BJ (cell line): ENCODE measurements around the gene EIF3M. TPM values are rescaled to one million over a fixed set of nuclear protein-coding genes. Genes with fewer than 3 reads are reported as not detected.

Experiments used
- CTCF ChIA-PET: fragments of 350-600 bp; formaldehyde crosslinking; extraction: SDS; loops from one replicate; lab custom pipeline; 2021; ENCODE audit warnings: antibody characterized with exemption, inconsistent platforms; lab: Yijun Ruan, JAX
- POLR2A ChIA-PET: fragments of 300-600 bp; sonication (Branson Sonifier 250); formaldehyde crosslinking; extraction: SDS; loops from one replicate; lab custom pipeline; 2021; ENCODE audit warnings: antibody characterized with exemption; lab: Charles Lee
- DNase-seq: peaks from one replicate; pipeline ENCODE4 v3.0.0-alpha.2; 2011; ENCODE audit warnings: low read depth
- H3K27me3 ChIP-seq: 2 replicates; pipeline ENCODE4 v1.6.0; 2011; ENCODE audit warnings: low read length; ENCODE audit not compliant: control insufficient read depth, insufficient read depth
- H3K36me3 ChIP-seq: 2 replicates; pipeline ENCODE4 v1.5.1; 2011; ENCODE audit warnings: low read length; ENCODE audit not compliant: control insufficient read depth, insufficient read depth
- H3K4me3 ChIP-seq: 2 replicates; pipeline ENCODE4 v1.5.1; 2011; ENCODE audit warnings: low read depth, mild to moderate bottlenecking, control low read depth, low read length
- CTCF ChIP-seq: IDR thresholded peaks from 2 replicates; pipeline ENCODE4 v1.5.1; 2011; ENCODE audit warnings: low read depth, mild to moderate bottlenecking, control low read depth, inconsistent platforms, low read length, moderate library complexity; ENCODE audit not compliant: insufficient read depth
- polyA plus RNA-seq: library from polyadenylated mRNA; depleted of rRNA; stranded (reverse); fragments of >200 nt; gene quantifications from 2 replicates; pipeline ENCODE4 v1.2.3, GENCODE V29; 2011; rRNA removed

Gene EIF3M
- polyA plus RNA-seq, 1 experiment = 202 TPM

- no peak overlapping the region for H3K4me3 ChIP-seq
- no peak for TF ChIP-seq CTCF
- no peaks in the 10 kb centered on the region for H3K36me3 ChIP-seq
- H3K27me3 ChIP-seq = no peaks in the 10 kb centered on the region
- ChIA-PET CTCF (no interaction called here), POLR2A (no interaction called here)
- no peak for DNase-seq
Observed at GRCh38 chr11:32630844-32631243, 47.2 kb downstream of the EIF3M start.

GRCh38 chr11:32635819-32636218, 52.2 kb downstream of the EIF3M start:
- ChIA-PET CTCF (interaction anchor here (1.4 kb wide), 1 partner anchor 21 kb away, joined by 4 read pairs; no protein-coding TSS in a partner anchor), POLR2A (no interaction called here)
- no peaks in the 10 kb centered on the region for H3K27me3 ChIP-seq
- H3K36me3 ChIP-seq = no peaks in the 10 kb centered on the region
- no peak for TF ChIP-seq CTCF
- no peak overlapping the region for H3K4me3 ChIP-seq
- DNase-seq = no peak

GRCh38 chr11:32641361-32641760, 57.7 kb downstream of the EIF3M start:
- no peak for TF ChIP-seq CTCF
- DNase-seq = no peak
- Histone ChIP-seq H3K36me3 (no peaks in the 10 kb centered on the region), H3K27me3 (no peaks in the 10 kb centered on the region), H3K4me3 (no peak overlapping the region)
- CTCF ChIA-PET = no interaction called here
- POLR2A ChIA-PET = no interaction called here

- CTCF ChIA-PET = interaction anchor here (0.7 kb wide), 1 partner anchor 1212 kb away, joined by 3 read pairs; no protein-coding TSS in a partner anchor
- POLR2A ChIA-PET = no interaction called here
- Histone ChIP-seq H3K4me3 (no peak overlapping the region), H3K27me3 (no peaks in the 10 kb centered on the region), H3K36me3 (no peaks in the 10 kb centered on the region)
- DNase-seq = no peak
- no peak for TF ChIP-seq CTCF
Observed at GRCh38 chr11:32643526-32643925, 59.9 kb downstream of the EIF3M start.

Other genes starting within 250 kb of the EIF3M start
- gene WT1, start 148.3 kb upstream of the EIF3M start, polyA plus RNA-seq = not detected in 2 replicates
- gene CCDC73, start 210.8 kb downstream of the EIF3M start, polyA plus RNA-seq = not detected in 2 replicates
- not detected in 2 replicates for gene PRRG4, start 246.1 kb downstream of the EIF3M start, polyA plus RNA-seq